DND-41 (cell line): ENCODE measurements around the gene NOL7.

Experiments
- ATAC-seq: fragments of 200-7000 bp; cut with Tn5 transposase; 3 replicates; pipeline ENCODE4 v1.9.1; 2021; ENCODE audit warnings: low read depth; ENCODE audit not compliant: insufficient read depth
- DNase-seq: peaks from one replicate; pipeline ENCODE4 v3.0.0-alpha.2; 2020
- H2AFZ ChIP-seq: 2 replicates; pipeline ENCODE4 v1.6.0; 2012; ENCODE audit warnings: low read depth, low read length
- H3K27ac ChIP-seq: 2 replicates; pipeline ENCODE4 v1.5.1; 2012; ENCODE audit warnings: low read length, inconsistent platforms
- H3K27me3 ChIP-seq: fragments of 200-600 bp; sonication (generic); 2 replicates; pipeline ENCODE4 v1.6.0; 2012; ENCODE audit warnings: low read length, mild to moderate bottlenecking, inconsistent platforms; ENCODE audit not compliant: insufficient read depth, poor library complexity
- H3K36me3 ChIP-seq: 2 replicates; pipeline ENCODE4 v1.5.1; 2012; ENCODE audit warnings: low read length, inconsistent platforms; ENCODE audit not compliant: insufficient read depth
- H3K4me1 ChIP-seq: 2 replicates; pipeline ENCODE4 v1.5.1; 2012; ENCODE audit warnings: mild to moderate bottlenecking, low read length; ENCODE audit not compliant: insufficient read depth
- H3K4me2 ChIP-seq: 2 replicates; pipeline ENCODE4 v1.6.0; 2012; ENCODE audit warnings: mild to moderate bottlenecking, moderate library complexity, low read length, inconsistent platforms; ENCODE audit not compliant: insufficient read depth
- H3K4me3 ChIP-seq, 2 experiments: fragments of 200-600 bp in 1 of 2; shearing (Covaris generic) in 1 of 2; 2 replicates each; pipeline ENCODE4 v1.5.1; 2012 to 2016; ENCODE audit warnings: inconsistent platforms in 2 of 2, low read length in 2 of 2, mild to moderate bottlenecking in 2 of 2, low read depth in 1 of 2, moderate library complexity in 1 of 2
- H3K79me2 ChIP-seq: 2 replicates; pipeline ENCODE4 v1.6.0; 2012; ENCODE audit warnings: low read length, inconsistent platforms; ENCODE audit not compliant: insufficient read depth
- H3K9ac ChIP-seq: 2 replicates; pipeline ENCODE4 v1.6.0; 2012; ENCODE audit warnings: low read depth, mild to moderate bottlenecking, inconsistent platforms, low read length, moderate library complexity
- H3K9me3 ChIP-seq: 2 replicates; pipeline ENCODE4 v1.5.1; 2012; ENCODE audit warnings: low read length, moderate library complexity, mild to moderate bottlenecking, inconsistent platforms; ENCODE audit not compliant: insufficient read depth, severe bottlenecking
- H4K20me1 ChIP-seq: 2 replicates; pipeline ENCODE4 v1.6.0; 2012; ENCODE audit warnings: low read length; ENCODE audit not compliant: insufficient read depth
- CTCF ChIP-seq: IDR thresholded peaks from 2 replicates; pipeline ENCODE4 v1.5.1; 2012; ENCODE audit warnings: borderline replicate concordance, low read length, moderate library complexity, mild to moderate bottlenecking; ENCODE audit not compliant: poor library complexity, severe bottlenecking; ENCODE audit errors: extremely low read depth
- EZH2 ChIP-seq: IDR thresholded peaks from 3 replicates; pipeline ENCODE4 v1.6.1; 2012; ENCODE audit warnings: borderline replicate concordance, low read depth, mild to moderate bottlenecking, moderate library complexity, low read length, inconsistent platforms; ENCODE audit not compliant: severe bottlenecking

The NOL7 gene

GRCh38 chr6:13654496-13654895 is 39.4 kb downstream of the NOL7 start:
- peaks cover 13% of the 10 kb centered on the region; the same call in 1 of the 2 replicates for H4K20me1 ChIP-seq
- H3K4me2 ChIP-seq: no peak overlapping the region
- H3K36me3 ChIP-seq: peaks cover 55% of the 10 kb centered on the region
- no peak overlapping the region for H3K27ac ChIP-seq
- H3K79me2 ChIP-seq: peaks cover 64% of the 10 kb centered on the region
- H3K27me3 ChIP-seq: no peaks in the 10 kb centered on the region
- H2AFZ ChIP-seq: no peak overlapping the region
- no peak for ATAC-seq
- H3K4me1 ChIP-seq: no peaks in the 10 kb centered on the region
- H3K4me3 ChIP-seq: no peak overlapping the region
- H3K9me3 ChIP-seq: no peaks in the 10 kb centered on the region
- no peak for TF ChIP-seq CTCF
- TF ChIP-seq EZH2: no peak
- DNase-seq: no peak
- H3K9ac ChIP-seq: no peak overlapping the region

DNA sequence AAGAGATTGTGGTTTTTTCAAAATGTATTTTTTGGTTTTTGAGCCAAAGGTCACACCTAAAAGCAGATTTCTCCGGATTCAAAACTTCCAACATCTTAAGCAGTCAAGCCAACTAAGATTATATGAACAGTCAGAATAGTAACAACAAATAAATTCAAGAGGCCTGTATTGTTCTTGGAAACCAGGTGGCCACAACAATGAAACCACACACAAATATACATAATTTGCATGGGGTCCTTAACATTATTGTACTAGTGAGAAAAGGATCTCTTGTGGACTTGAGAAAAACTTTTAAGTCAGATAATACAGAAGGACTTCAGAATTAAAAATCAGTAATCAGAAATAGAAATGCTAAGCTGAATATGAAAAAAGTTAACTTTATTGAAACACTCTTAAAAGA is 40.6 kb downstream of the NOL7 start:
- peaks cover 71% of the 10 kb centered on the region for H3K79me2 ChIP-seq

GRCh38 chr6:13660273-13660672 is 45.1 kb downstream of the NOL7 start:
- ATAC-seq (no peak), DNase-seq (no peak)
- H3K9ac ChIP-seq: no peak overlapping the region
- TF ChIP-seq CTCF: no peak
- no peak for TF ChIP-seq EZH2
- H2AFZ ChIP-seq: no peak overlapping the region
- no peaks in the 10 kb centered on the region for H3K9me3 ChIP-seq
- peaks cover 94% of the 10 kb centered on the region for H3K79me2 ChIP-seq
- no peaks in the 10 kb centered on the region for H3K27me3 ChIP-seq
- H4K20me1 ChIP-seq: peaks cover 44% of the 10 kb centered on the region
- H3K4me3 ChIP-seq: no peak overlapping the region
- H3K4me2 ChIP-seq: no peak overlapping the region
- H3K36me3 ChIP-seq: peaks cover 15% of the 10 kb centered on the region; the same call in 1 of the 2 replicates
- no peaks in the 10 kb centered on the region for H3K4me1 ChIP-seq
- H3K27ac ChIP-seq: no peak overlapping the region

More for the DNA sequence above, 40.6 kb downstream of the NOL7 start:
- ATAC-seq (no peak), DNase-seq (no peak)
- Histone ChIP-seq H2AFZ (no peak overlapping the region), H3K4me1 (no peaks in the 10 kb centered on the region), H3K36me3 (peaks cover 47% of the 10 kb centered on the region), H3K9ac (no peak overlapping the region), H3K27me3 (no peaks in the 10 kb centered on the region), H3K4me2 (no peak overlapping the region), H3K27ac (no peak overlapping the region), H3K9me3 (no peaks in the 10 kb centered on the region), H3K4me3 (no peak overlapping the region), H4K20me1 (peaks cover 22% of the 10 kb centered on the region; the same call in 1 of the 2 replicates)
- TF ChIP-seq CTCF: no peak
- TF ChIP-seq EZH2: no peak

DNA sequence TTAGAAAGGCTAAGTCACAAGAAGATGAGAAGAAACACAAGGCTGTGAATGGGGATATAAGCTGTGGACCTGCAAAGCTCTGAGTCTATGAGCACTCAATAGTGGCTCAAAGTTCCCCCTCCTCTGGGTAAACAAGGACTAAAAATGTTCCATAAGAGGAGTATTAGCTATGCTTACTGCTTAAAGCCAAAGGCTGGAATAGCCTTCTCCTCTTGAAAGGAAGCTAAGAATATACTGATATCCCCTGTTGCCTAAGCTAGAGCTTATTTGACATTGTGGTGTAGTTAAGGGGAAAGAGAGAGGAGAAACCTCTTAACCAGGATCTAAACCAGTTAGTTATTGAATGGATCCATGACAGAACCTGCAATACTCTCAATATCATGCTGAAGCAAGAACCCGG is 45.8 kb downstream of the NOL7 start:
- ATAC-seq (no peak), DNase-seq (no peak)
- H3K4me1 ChIP-seq: no peaks in the 10 kb centered on the region
- no peak overlapping the region for H2AFZ ChIP-seq
- peaks cover 95% of the 10 kb centered on the region for H3K79me2 ChIP-seq
- peaks cover 11% of the 10 kb centered on the region; the same call in 1 of the 2 replicates for H3K36me3 ChIP-seq
- peaks cover 44% of the 10 kb centered on the region for H4K20me1 ChIP-seq
- H3K4me3 ChIP-seq: no peak overlapping the region
- H3K27me3 ChIP-seq: no peaks in the 10 kb centered on the region
- H3K9me3 ChIP-seq: no peaks in the 10 kb centered on the region
- H3K4me2 ChIP-seq: no peak overlapping the region
- no peak overlapping the region for H3K27ac ChIP-seq
- no peak overlapping the region for H3K9ac ChIP-seq
- TF ChIP-seq EZH2: no peak
- TF ChIP-seq CTCF: no peak
